DMS153 treated with DMSO at 0.1 percent for 48 hours (cell line): ENCODE results near the gene COX10.
"Not testable (repeated sequence)": the region's sequence is repeated elsewhere in the genome, so short reads cannot be mapped to it uniquely, and the experiment has no call there.

Source experiments
- DNase-seq: peaks from one replicate; lab custom pipeline; 2025; ENCODE audit not compliant: unreplicated experiment; lab: John Stamatoyannopoulos, UW

The COX10 gene

DNA sequence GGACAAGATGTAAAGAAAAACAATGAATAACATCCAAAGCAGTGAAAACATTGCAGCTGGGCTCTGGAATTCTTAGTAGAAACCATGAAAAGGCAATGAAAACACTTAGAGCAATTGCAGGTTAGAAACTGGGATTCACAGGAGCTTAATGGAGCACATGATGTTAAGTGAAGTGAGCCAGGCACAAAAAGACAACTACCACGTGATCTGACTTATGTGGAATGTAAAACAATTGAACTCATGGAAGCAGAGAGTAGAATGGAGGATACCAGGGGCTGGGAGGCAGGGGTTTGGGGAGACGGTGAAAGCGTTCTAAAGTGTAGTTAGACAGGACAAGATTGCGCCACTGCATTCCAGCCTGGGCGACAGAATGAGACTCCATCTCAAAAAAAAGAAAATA, 170.0 kb downstream of the COX10 start:
- not testable (repeated sequence) for DNase-seq

GRCh38 chr17:14245002-14245401, 175.7 kb downstream of the COX10 start:
- no peak for DNase-seq

DNA sequence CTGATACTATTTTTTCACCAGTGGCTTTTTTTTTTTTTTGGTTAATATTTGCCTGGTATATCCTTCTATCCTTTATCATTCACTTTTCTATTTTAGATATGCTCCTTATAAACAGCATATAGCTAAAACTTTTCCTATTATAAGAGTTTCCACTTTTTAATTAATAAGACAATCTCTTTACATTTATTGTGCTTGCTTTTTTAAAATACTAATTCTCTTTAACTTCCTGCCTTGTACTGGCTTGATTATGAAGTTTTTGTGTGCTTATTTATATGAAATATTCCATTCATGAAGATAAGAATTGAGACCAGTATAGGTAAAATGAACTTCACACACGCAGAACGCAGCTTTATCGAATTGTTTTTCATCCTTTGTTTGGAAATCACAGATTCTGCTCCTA, 176.3 kb downstream of the COX10 start:
- DNase-seq = no peak
